ENCODE data around the gene ZNF587. TPM values are rescaled to one million over a fixed set of nuclear protein-coding genes. Genes with fewer than 3 reads are reported as not detected.

The ZNF587 gene
- total and polyA plus RNA-seq, 2 of the 13 experiments (the other 11 are each of a cell fraction or from before 2014, with no cell fraction given): 8.7 to 17.5 TPM

- TF ChIP-seq TOE1 (CRISPR knock-in tag; IDR thresholded peaks at IDR 0.05) (no peak), TCF7 (IDR thresholded peaks at IDR 0.05; ENCODE audit: low read depth) (no peak), ZNF780A (CRISPR knock-in tag; IDR thresholded peaks at IDR 0.05) (no peak), ZNF329 (CRISPR knock-in tag; IDR thresholded peaks at IDR 0.05; ENCODE audit: low read depth) (0 out of 2 replicates have a peak, but pooled peaks have one; percentile 24), SMAD9 (CRISPR knock-in tag; IDR thresholded peaks at IDR 0.05) (no peak), EHMT2 (IDR thresholded peaks at IDR 0.05; ENCODE audit: borderline replicate concordance, low read depth, low read length) (no peak), ZNF260 (CRISPR knock-in tag; IDR thresholded peaks at IDR 0.05; ENCODE audit: borderline replicate concordance, low read depth) (no peak), ZNF720 (CRISPR knock-in tag; IDR thresholded peaks at IDR 0.05) (no peak), THYN1 (CRISPR knock-in tag; IDR thresholded peaks at IDR 0.05; ENCODE audit: borderline replicate concordance, low read depth) (no peak), SIX4 (CRISPR knock-in tag; IDR thresholded peaks at IDR 0.05) (no peak), SIX1 (CRISPR knock-in tag; IDR thresholded peaks at IDR 0.05; ENCODE audit: borderline replicate concordance) (no peak), IRF9 (CRISPR knock-in tag; IDR thresholded peaks at IDR 0.05; ENCODE audit: borderline replicate concordance) (0 out of 2 replicates have a peak, but pooled peaks have one; percentile 54), ZNF775 (CRISPR knock-in tag; IDR thresholded peaks at IDR 0.05; ENCODE audit: borderline replicate concordance) (no peak), ZFP1 (CRISPR knock-in tag; IDR thresholded peaks at IDR 0.05) (no peak; the same call in none of the 2 replicates), ZNF577 (CRISPR knock-in tag; IDR thresholded peaks at IDR 0.05; ENCODE audit: borderline replicate concordance, low read depth) (no peak), ZNF724P (CRISPR knock-in tag; IDR thresholded peaks at IDR 0.05; ENCODE audit: borderline replicate concordance) (no peak), BORCS8-MEF2B (CRISPR knock-in tag; IDR thresholded peaks at IDR 0.05) (no peak), ZNF296 (CRISPR knock-in tag; conservative IDR thresholded peaks at IDR 0.05) (no peak), CBX2 (IDR thresholded peaks at IDR 0.05; ENCODE audit: low read depth, low read length) (no peak), CBX2 (CRISPR knock-in tag; IDR thresholded peaks at IDR 0.05; ENCODE audit: low read depth) (no peak), ZNF501 (CRISPR knock-in tag; IDR thresholded peaks at IDR 0.05) (peak; percentile 65), ZFP62 (CRISPR knock-in tag; IDR thresholded peaks at IDR 0.05) (no peak), SOX13 (IDR thresholded peaks at IDR 0.05) (no peak), SOX13 (CRISPR knock-in tag; conservative IDR thresholded peaks at IDR 0.05 in 1 of 2, IDR thresholded peaks at IDR 0.05 in 1 of 2) (0 out of 4 replicates have a peak, but pooled peaks of 1 of the 2 experiments have one; percentile 2), ZNF546 (CRISPR knock-in tag; conservative IDR thresholded peaks at IDR 0.05) (no peak)
- TF ChIP-seq, protein P1, sequence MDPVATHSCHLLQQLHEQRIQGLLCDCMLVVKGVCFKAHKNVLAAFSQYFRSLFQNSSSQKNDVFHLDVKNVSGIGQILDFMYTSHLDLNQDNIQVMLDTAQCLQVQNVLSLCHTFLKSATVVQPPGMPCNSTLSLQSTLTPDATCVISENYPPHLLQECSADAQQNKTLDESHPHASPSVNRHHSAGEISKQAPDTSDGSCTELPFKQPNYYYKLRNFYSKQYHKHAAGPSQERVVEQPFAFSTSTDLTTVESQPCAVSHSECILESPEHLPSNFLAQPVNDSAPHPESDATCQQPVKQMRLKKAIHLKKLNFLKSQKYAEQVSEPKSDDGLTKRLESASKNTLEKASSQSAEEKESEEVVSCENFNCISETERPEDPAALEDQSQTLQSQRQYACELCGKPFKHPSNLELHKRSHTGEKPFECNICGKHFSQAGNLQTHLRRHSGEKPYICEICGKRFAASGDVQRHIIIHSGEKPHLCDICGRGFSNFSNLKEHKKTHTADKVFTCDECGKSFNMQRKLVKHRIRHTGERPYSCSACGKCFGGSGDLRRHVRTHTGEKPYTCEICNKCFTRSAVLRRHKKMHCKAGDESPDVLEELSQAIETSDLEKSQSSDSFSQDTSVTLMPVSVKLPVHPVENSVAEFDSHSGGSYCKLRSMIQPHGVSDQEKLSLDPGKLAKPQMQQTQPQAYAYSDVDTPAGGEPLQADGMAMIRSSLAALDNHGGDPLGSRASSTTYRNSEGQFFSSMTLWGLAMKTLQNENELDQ (CRISPR knock-in tag; IDR thresholded peaks at IDR 0.05; ENCODE audit: borderline replicate concordance): no peak
Observed at GRCh38 chr19:57814505-57815246, 35.0 kb upstream of the ZNF587 start, which contains the start of gene ZNF552 (continued).
